SK-N-MC (cell line): ENCODE data around the gene RND1.

Experiments
- EZH2 ChIP-seq: fragments of 200-600 bp; sonication (generic); IDR thresholded peaks from one replicate; pipeline ENCODE4 v1.6.1; 2017; ENCODE audit warnings: antibody characterized with exemption
- FOXP2 ChIP-seq: optimal IDR thresholded peaks from 2 replicates; pipeline ENCODE3; 2011; ENCODE audit warnings: mild to moderate bottlenecking, moderate library complexity; ENCODE audit not compliant: insufficient read depth; ENCODE audit errors: extremely low read length, control extremely low read depth
- POLR2AphosphoS5 ChIP-seq: IDR thresholded peaks from 2 replicates; pipeline ENCODE4 v1.6.1; 2012; ENCODE audit warnings: mild to moderate bottlenecking, low read depth, low read length, borderline replicate concordance

GRCh38 chr12:48812389-48812788, 53.3 kb downstream of the RND1 start:
- TF ChIP-seq POLR2AphosphoS5 (no peak), EZH2 (no peak), FOXP2 (no peak)
